ENCODE data around the gene FLRT1.
"Not testable (repeated sequence)": the region's sequence is repeated elsewhere in the genome, so short reads cannot be mapped to it uniquely, and the experiment has no call there.

The FLRT1 gene

DNA sequence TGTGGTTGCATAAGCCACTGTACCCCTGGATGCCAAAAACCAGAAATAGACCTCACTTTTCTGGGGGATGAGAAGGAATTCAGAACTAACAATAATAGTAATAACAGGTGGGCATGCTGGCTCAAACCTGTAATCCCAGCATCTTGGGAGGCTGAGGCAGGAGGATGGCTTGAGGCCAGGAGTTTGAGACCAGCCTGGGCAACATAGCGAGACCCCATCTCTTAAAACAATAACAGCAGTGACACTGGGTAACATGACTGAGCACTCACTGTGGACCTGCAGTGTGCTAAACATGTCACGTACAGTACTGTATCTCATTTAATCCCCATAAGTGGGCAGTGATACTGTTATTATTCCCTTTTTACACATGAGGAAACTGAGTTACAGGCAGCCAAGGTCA lies 10.0 kb downstream of the FLRT1 start:
- ATAC-seq (no peak), DNase-seq (no peak)

DNA sequence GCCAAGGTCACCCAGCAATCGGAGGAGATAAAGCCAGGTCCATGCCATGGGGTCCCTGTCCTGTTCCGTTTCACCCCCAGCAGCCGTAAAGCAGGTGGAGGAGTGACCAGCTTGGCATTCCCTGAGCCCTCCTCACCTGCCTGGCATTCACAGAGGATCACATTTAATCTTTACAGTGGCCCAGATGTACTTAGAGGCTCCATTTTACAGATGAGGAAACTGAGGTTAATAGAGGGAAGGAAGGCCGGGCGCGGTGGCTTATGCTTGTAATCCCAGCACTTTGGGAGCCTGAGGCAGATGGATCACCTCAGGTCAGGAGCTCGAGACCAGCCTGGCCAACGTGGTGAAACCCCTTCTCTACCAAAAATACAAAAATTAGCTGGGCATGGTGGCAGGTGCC lies 11.6 kb downstream of the FLRT1 start:
- not testable (repeated sequence) for ATAC-seq, DNase-seq

DNA sequence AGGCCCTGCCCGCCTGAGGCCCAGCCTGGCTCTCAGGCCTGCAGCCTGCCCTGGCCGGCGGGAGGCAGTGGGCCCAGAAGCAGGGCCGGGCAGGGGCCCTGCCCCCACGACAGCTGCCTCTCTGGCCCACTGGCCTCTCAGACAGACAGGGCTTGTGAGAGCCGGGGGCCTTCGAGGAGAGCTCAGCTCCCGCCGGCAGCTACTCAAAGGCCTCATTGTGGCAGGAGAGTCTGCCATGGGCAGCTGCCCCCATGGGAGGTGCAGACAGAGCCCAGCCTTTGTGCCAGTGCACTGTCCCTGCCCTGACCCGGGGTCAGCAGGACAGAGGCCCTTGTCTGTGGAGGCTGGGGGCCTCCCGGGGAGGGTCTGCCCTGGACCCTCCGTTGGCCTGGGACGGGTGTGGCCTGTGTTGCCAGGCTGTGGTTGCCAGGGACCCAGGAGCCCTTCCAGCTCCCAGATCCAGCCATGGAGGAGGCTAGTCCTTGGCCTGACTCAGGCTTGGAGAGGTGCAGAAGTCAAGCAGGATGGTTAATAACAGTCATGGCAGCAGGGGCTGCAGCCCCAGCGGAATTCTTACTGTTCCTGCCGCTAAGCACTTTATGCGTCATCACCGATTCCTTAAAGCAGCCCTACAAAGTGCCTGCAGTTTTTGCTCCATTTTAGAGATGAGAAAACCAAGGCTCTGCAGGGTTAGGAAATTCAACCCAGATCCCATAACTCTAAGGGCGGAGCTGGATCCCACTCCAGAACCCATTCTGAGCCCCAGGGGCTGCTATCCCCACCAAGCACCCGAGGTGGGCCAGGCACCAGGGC lies 12.5 kb downstream of the FLRT1 start:
- no peak for ATAC-seq
- no peak for DNase-seq

DNA sequence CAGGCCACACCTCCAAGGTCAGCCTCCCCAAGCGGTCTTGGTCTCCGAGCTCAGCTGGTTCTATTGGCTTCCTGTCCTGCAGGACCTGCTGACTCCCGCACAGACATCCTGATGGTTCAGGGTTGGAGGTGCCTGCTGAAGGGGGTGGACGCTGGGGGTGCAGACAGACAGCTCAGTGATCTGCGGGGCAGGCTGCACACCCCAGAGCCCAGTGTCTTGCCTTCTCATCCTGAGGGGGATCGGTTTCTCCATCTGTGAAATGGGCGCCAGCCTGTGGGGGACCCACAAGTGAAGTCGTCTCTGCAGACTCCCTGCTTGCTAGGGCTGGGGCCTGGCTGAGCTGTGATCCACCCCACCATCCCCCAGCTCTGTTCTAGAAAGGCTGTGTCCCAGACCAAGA lies 13.8 kb downstream of the FLRT1 start:
- ATAC-seq (no peak), DNase-seq (no peak)

DNA sequence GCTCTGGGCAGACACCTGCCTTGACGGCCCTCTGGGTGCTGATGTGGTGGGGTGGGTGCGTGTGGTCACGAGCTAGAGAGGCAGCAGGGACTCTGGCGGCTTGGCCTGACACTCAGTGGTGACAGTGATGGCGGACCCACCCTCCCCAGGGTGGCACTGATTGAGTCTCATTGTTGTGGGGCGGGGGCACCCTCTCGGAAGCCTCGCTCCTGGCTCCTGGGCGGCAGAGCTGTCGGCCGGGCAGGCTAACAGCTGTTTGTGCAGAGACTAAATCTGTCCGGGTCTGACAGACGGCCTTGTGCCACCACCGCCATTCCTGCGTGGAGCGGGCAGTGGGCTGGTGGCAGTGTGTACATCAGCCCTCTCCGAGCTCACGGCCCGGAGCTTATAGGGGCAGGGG lies 15.6 kb downstream of the FLRT1 start:
- ATAC-seq: no peak

DNA sequence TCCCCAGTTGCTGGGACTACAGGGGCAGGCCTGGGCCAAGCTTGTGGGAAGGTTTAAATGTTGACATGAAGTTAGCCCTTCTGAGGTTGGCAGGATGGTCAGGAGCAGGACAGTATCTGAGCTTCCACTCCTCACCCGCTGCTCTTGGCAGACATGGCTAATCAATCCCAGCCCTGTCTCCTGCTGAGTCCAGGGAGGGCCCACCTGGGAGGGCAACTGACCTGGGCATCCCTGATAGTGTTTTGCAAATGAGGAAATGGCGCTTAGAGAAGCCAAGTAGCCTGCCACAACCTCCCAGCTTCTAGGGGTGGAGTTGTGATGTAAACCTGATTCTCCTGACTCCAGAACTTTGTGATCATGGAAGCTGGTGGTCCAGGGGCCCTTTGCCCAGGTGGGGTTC lies 16.7 kb downstream of the FLRT1 start:
- DNase-seq (no peak), ATAC-seq (no peak)

More for the DNA sequence above, 15.6 kb downstream of the FLRT1 start:
- DNase-seq: no peak

DNA sequence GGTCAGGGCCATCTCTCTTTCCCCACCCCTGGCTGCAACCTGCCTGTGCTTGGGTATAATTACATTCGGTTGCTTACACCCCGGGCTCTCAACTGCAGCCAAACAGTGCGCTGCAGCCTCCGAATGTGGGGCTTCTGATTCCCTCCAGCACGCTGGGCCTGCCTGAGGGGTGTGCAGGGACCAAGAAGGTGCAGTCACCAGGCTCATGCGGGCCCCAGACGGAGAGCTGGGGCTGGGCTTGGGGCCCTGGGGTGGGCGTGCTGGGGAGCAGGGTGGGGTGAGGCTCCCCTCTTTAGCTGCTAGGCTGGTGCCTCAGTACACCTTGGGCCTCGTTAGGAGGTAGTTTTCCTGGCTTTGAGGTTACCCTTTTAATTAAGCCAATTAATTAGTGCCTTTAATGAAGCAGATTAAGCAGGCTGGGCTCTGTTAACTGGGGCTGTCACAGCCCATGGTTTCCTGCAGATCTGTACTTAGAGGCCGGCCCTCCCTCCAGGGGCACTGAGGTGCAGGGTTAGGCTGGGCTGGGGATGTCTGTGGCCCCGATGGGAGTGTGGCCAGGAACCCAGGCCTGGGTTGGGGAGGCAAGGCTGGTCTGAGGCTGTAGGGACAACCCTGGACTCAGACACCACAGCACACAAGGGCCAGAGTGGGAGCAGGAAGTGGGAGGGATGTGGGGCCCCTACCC lies 17.3 kb downstream of the FLRT1 start:
- DNase-seq (no peak), ATAC-seq (no peak)

DNA sequence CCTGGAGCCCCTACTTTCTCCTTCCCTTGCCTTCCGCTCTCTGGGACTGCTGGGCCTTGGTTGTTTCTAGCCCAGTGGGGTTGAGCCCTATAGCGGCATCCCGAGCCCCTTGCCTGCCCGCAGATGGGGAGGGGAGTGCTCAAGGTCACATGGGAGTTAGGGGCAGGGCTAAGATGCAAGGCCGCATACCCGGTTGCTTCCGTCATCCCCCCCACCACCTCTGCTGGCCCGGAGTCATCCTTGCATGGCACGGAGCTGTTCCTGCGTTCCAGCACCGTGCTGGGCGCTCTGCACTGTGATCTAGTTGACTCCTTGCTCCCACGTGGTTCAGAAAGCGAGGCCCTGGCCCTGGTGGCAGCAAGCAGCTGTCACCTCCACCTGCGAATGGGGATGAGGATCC lies 18.0 kb downstream of the FLRT1 start:
- ATAC-seq: no peak
- DNase-seq: no peak

DNA sequence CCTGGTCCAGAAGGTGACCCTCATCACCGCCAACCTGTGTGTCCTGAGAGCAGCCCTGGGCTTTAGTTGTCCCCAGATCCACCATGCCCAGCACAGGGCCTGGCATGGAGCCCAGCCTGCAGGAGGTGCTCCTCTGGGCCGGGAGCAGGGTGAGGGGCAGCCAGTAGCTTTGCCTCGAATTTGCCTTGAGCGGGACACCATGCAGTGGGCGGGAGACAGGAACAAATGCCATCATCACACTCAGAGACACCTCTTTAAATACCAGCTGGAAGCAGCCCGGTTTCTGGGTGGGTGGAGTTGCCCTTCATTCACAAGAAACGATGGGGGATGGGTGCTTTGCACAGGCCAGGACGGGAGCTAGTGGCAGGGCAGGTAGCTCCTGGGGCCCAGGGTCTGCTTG lies 19.3 kb downstream of the FLRT1 start:
- ATAC-seq (no peak), DNase-seq (no peak)

DNA sequence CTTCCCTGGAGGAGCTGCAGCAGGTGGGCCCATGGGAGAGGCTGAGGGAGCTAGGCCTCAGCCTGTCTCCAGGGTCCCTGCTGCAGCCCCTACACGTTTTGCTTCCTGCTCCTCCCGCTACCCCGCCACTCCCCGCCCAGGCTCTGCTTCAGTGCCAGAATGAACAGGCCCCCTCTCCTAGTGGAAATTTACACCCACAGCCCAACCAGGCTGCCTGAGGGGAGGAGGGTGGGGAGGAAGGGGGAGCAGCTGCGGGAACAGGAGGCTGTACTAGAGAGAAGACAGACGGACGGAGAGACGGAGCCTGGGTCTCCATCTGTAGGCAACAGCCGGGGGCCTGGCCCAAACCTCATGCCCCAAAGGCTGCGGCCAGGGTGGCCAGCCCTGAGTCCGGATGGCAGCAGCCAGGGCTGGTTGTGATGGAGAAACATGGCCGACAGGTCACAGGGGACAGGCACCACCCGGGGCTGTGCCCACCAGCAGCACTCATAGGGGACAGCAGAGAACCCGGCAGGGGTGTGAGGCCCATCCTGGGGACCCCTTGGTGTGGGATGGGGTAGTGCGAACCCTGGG lies 20.6 kb downstream of the FLRT1 start:
- DNase-seq (no peak), ATAC-seq (no peak)

DNA sequence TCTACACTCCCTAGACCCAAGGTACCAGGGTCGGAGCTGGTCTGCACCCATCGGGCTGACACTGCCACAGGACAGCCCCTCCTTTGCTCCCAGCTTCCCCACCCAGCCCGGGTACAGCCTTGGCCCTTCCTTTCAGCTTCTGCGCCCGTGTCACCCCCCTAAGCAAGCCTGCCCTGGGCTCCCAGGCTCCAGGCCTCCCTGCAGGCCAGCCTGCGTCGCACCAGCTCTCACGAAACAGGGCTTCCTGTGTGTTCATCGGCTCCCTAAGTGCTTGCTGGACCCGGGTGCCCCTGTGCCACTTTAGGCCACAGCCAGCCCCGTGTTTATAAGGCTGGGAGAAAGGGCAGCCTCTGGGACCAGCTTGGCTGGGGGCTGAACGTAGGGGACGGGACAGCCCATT lies 21.1 kb downstream of the FLRT1 start:
- ATAC-seq: no peak
- no peak for DNase-seq

DNA sequence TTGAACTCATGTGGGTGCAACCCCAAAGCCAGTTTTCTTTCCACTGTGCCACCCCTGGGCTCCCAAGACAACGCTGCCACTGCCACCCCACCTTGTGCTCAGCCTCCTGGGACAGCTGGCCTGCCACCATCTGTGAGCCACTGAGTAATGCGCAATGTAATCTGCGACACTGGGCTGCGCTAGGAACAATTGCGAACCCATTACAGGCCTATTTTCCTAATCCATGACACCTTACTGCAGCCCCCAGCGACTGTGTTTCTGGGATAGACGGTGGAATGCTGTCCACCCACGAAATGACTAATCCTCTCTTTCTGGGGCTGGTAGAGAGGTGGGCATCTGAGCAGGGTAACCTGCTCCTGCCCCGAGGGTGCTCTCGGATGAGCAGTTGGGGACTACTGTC lies 22.2 kb downstream of the FLRT1 start:
- no peak for ATAC-seq
- no peak for DNase-seq

DNA sequence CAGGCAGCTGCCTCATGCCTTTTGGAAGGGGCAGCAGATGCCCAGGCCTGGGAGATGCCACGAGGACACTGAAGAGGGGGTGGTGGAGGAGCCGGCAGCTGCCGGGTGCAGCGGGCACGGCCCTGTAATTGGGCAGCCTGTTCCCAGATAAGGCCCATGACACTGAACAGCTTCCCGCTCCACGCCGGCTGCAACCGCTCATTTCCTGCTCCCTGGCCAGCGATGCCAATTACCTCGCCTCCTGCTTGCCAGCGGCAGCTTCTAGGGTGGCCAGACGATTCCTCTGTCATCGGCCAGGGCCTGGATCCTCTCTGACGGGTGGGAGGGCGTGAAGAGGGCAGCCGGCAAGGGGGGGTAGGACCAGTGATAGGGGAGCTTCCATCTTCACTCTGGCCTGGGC lies 22.8 kb downstream of the FLRT1 start:
- DNase-seq: no peak
- no peak for ATAC-seq

DNA sequence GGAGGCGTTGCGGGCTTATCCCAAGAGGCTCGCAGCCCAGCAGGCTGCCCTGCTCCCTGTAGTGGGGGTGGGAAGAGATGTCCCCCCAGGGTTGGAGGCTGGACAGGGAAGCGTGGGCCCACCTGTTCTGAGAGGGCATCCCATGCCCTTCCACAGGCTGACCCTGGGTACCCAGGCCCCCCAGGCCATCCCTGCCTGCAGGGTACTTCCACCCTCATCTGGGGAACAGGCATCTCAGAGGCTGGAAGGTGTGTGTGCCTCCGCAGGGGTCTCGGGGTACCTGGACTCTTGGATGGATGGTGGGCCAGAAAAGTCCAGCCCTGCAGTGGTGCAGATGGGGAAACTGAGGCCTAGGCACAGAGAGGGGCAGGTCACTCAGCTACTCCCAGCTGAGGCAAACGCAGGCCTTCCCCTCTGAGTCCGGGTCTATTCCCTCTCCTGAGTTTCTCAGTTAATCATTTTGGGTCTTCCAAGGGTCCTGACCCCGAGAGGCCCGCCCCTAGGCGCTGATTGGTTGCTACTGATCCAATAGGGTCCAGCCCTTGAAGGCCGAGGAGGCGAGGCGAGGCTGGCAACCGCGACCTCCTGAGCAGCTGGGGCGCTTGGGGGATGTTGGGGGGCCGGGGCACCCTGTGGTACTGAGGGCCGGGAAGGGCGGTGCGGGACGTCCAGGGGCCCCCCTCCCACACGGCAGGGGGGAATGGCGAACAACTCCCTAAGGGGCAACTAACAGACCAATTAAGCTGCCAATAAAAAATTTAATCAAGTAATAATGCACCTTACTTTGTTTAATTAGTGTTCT lies 23.8 kb downstream of the FLRT1 start:
- DNase-seq: no peak
- ATAC-seq: no peak

DNA sequence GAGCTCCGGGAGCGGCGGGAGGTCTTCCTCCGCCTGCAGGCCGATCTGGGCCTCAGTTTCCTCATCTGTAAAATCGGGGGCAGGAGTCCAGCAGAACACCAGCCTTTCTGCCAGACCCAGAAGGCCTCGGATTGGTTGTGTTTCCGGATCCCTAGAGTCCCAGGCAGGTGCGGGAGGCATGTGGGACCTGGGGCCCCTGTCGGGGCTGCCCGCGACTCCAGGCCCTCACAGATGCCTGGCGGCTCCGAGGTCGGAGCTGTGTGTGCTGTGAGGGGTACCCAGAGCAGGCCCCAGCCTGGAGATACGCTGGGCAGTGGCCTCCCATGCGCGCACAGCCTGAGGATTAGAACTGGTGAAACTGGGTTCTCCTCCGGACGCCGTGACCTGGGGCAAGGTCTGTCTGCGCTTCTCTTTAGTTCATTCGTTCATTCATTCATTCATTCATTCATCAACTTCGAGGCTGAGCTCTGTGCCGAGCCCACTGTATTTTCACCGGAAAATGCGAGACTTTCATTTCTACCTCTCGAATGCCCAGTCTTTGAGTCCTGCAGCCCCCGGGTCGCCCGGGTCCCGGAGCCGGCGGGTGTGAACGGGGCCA lies 24.6 kb downstream of the FLRT1 start:
- ATAC-seq: no peak
- DNase-seq: no peak

DNA sequence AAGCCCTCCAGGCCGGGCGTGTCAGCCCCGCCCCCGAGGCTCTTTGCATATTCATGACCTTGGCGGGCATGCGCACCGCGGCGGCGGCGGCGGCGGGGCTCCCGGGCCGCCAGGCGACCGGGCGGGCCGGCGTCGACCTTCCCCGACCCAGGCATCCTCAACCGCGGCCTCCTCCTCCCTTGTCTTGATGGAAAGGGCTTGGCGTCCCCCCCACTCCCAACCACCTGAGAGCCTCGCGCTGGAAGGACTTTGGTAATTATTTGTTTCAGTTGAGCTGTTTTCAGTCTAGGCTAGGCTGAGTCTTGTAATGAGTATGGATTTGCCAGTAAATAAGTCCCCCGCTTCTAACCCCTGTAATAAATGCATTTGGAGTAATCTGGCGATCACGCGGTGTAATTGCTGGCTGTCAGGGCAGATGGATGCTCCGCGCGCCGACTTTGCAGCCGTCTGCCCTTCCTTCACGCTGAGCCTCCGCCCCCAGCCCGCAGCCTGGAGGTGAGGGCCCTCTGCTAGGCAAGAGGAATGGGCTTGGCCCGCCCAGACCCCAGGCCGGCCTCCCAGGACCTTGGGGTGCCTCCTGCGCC lies 25.2 kb downstream of the FLRT1 start:
- DNase-seq: peak; percentile 75

DNA sequence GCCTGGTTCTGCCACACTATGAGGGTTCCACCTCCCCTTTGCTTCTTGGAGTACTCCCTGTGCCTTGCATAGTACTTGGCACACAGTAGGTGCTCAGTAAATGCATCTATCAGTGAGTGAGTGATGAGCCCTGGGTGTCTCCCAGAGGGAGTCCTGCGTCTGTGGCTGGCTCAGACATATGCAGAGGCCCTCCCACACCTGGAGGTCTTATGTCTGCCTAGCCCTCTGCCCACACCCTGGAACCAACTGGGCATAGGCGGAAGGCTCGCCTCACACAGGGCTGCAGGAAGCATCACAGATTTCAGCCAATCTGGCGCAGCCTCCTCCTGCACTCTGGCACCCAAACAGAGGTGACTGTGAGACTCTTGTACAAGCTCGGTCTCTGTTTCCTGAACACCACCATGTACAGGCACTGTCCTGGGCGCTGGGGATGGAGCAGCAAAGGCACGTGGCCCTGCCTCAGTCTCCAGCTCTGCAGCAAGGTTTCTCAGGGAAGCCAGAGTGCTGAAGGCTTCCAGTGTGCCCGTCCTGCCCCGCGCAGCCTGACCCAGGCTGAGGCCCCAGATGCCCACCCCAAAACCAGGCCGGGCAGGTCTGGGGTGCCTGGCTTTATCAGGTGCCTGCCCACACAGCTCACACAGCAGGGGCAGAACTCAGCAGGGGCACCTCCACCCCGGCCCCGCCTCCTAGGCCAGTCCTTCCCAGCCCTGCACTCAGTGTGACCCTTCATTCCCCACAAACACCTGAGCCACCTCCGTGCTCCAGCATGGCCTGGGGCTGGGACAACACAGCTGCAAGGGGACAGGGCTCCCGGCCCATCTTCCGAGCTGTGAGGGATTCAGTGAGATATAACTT lies 26.7 kb downstream of the FLRT1 start:
- ATAC-seq (no peak), DNase-seq (no peak)

More for the DNA sequence above, 25.2 kb downstream of the FLRT1 start:
- ATAC-seq: peak; percentile 38

DNA sequence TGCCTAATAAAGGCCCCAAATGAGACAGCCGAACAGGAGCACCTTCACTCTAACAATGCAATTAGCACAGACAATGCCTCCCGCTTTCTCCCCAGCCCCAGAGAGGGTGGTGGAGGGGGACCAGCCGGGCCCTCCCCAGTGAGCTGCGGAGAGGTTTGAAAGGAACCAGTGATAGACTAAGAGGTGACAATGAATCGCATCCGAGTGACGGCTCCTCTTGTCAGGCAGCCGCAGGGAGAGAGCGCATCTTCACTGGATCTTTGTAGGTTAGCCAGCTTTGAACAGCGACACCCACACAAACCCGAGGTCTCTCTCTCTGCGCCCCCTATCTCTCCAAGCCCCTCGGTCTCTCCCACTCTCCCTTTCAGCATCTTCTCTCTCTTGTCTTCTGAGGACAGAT lies 28.0 kb downstream of the FLRT1 start:
- ATAC-seq: no peak

DNA sequence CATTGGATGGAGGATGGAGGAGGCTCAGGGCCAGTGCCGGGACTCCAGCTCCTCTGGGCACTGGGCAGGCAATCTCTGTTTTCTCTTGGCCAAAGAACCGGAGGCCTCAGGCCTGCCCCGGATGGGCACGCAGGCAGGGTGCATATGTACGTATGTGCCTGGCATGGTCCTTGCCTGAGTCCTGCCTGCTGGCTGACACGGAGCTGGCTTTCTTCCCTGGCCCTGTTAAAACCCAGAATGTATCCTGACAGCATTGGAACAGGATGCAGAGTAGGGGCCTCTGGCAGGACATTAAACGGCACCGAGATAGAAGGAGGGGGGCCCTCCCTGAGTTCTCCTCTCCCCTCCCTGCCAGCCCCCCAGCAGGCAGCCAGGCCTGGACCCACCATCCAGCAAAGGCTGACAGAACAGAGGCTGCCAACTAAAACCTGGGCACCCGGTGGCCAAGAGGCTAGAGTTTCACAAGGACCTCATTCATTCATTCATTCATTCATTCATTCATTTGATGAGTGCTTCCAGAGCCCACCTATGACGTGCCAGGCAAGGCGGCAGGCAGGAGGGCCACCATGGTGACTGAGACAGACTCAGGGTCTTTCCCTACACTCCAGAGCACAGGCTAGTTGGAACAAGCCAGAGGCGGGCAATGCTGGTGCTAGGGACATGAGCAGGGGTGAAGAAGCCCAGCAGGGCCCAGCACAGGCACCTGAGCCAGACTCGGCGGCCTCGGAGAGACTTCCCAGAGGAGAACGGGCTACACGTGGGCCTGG lies 28.8 kb downstream of the FLRT1 start:
- no peak for ATAC-seq
- no peak for DNase-seq

More for the DNA sequence above, 28.0 kb downstream of the FLRT1 start:
- DNase-seq: no peak

DNA sequence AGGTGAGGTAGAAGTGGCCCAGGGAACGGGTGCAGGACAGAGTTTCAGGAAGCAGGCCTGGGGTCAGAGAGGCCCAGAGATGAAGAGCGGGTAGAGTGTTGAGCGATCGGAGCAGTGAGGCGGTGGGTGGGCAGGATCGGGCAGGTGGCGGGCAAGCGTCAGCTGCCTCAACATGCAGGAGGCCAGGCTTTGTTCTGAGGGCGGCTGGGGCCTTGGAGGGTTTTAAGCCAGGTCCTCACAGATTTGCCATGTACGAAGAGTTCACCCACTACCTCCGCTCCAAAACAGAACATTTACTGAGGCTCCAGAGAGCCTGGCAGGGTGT lies 29.4 kb downstream of the FLRT1 start:
- DNase-seq (no peak), ATAC-seq (no peak)

All from stimulated activated naive CD8-positive, alpha-beta T cell treated with anti-CD3 and anti-CD28 coated beads, Interleukin-15, Interleukin-2, amounts not matched to agents 100 U/mL and 50 U/mL, for 24 hours (primary cell).